NCI-H146 (cell line): Measurements from ENCODE around the gene GOLM1.
A peak's percentile ranks its signal among the peaks of the same experiment; 100 is the strongest.
"Not testable (repeated sequence)": the region's sequence is repeated elsewhere in the genome, so short reads cannot be mapped to it uniquely, and the experiment has no call there.

Source experiments
- DNase-seq: peaks from one replicate; lab custom pipeline; 2025; lab: John Stamatoyannopoulos, UW

Gene GOLM1

GRCh38 chr9:86098824-86099700 lies at the start of gene GOLM1:
Gene GOLM1, minus strand, starts transcription at chr9:86099558. Its CDS starts 20,238 bp downstream, at chr9:86079320.
- peak; percentile 74 for DNase-seq

GRCh38 chr9:86146671-86147070 lies 47.3 kb upstream of the GOLM1 start:
- not testable (repeated sequence) for DNase-seq

GRCh38 chr9:86145960-86146359 lies 46.6 kb upstream of the GOLM1 start:
- not testable (repeated sequence) for DNase-seq

- no peak for DNase-seq
Measured at GRCh38 chr9:86142973-86143372, 43.6 kb upstream of the GOLM1 start.

GRCh38 chr9:86141843-86142242 lies 42.5 kb upstream of the GOLM1 start:
- DNase-seq, result no peak

- DNase-seq, result peak; percentile 5
Measured at GRCh38 chr9:86135371-86135770, 36.0 kb upstream of the GOLM1 start.

GRCh38 chr9:86134361-86134760 lies 35.0 kb upstream of the GOLM1 start:
- DNase-seq, result no peak

GRCh38 chr9:86128235-86128822 lies 29.0 kb upstream of the GOLM1 start:
- DNase-seq, result no peak

- peak; percentile 98 for DNase-seq
Measured at GRCh38 chr9:86126998-86127972, 27.9 kb upstream of the GOLM1 start.

GRCh38 chr9:86122311-86122710 lies 23.0 kb upstream of the GOLM1 start:
- peak; percentile 73 for DNase-seq

- DNase-seq, result no peak
Measured at GRCh38 chr9:86119457-86119856, 20.1 kb upstream of the GOLM1 start.

GRCh38 chr9:86116425-86116824 lies 17.1 kb upstream of the GOLM1 start:
- DNase-seq, result no peak

- DNase-seq, result no peak
Measured at GRCh38 chr9:86115886-86116285, 16.5 kb upstream of the GOLM1 start.

- no peak for DNase-seq
Measured at GRCh38 chr9:86112057-86112456, 12.7 kb upstream of the GOLM1 start.

- DNase-seq, result no peak
Measured at GRCh38 chr9:86102626-86103025, 3.3 kb upstream of the GOLM1 start.

- peak; percentile 60 for DNase-seq
Measured at GRCh38 chr9:86099701-86100364, 475 bp upstream of the GOLM1 start.

- DNase-seq, result peak; percentile 75
Measured at GRCh38 chr9:86097510-86098224, 1.7 kb downstream of the GOLM1 start.

- DNase-seq, result no peak
Measured at GRCh38 chr9:86096386-86096785, 3.0 kb downstream of the GOLM1 start.

GRCh38 chr9:86093788-86094555 lies 5.4 kb downstream of the GOLM1 start:
- DNase-seq, result peak; percentile 72

GRCh38 chr9:86091477-86091876 lies 7.9 kb downstream of the GOLM1 start:
- no peak for DNase-seq
